HG03095 (cell line): ENCODE results near the gene KRTAP10-11.
"Not testable (repeated sequence)": the region's sequence is repeated elsewhere in the genome, so short reads cannot be mapped to it uniquely, and the experiment has no call there.

Experiments
- ATAC-seq: cut with Tn5 transposase; IDR thresholded peaks from one replicate; pipeline ENCODE4 v1.9.1; 2021; ENCODE audit warnings: moderate library complexity; ENCODE audit not compliant: unreplicated experiment

Gene KRTAP10-11

GRCh38 chr21:44638506-44639330 is 7.5 kb upstream of the KRTAP10-11 start:
- ATAC-seq: not testable (repeated sequence)

- ATAC-seq: no peak
These were observed 6.9 kb upstream of the KRTAP10-11 start for GRCh38 chr21:44639331-44639655.

- ATAC-seq: no peak
These were observed 5.5 kb upstream of the KRTAP10-11 start for GRCh38 chr21:44640761-44641160.

- no peak for ATAC-seq
These were observed 2.4 kb upstream of the KRTAP10-11 start for GRCh38 chr21:44643741-44644310.

- no peak for ATAC-seq
These were observed 1.3 kb upstream of the KRTAP10-11 start for GRCh38 chr21:44644878-44645277.

- ATAC-seq: no peak
These were observed 973 bp downstream of the KRTAP10-11 start for GRCh38 chr21:44647222-44647552.

- ATAC-seq: no peak
These were observed 2.5 kb downstream of the KRTAP10-11 start for GRCh38 chr21:44648557-44649311.

- ATAC-seq: no peak
These were observed 3.4 kb downstream of the KRTAP10-11 start for GRCh38 chr21:44649521-44650100.

GRCh38 chr21:44650265-44650972 is 4.2 kb downstream of the KRTAP10-11 start:
- ATAC-seq: no peak

GRCh38 chr21:44650973-44651675 is 4.9 kb downstream of the KRTAP10-11 start:
- no peak for ATAC-seq

- no peak for ATAC-seq
These were observed 6.9 kb downstream of the KRTAP10-11 start for GRCh38 chr21:44653123-44653522.

- no peak for ATAC-seq
These were observed 7.7 kb downstream of the KRTAP10-11 start for GRCh38 chr21:44653656-44654575.

- ATAC-seq: no peak
These were observed 8.5 kb downstream of the KRTAP10-11 start, which contains the start of gene KRTAP12-4 for GRCh38 chr21:44654576-44655175. KRTAP12-4 (minus strand) TSS chr21:44654659; CDS start chr21:44654614, 45 bp downstream.

GRCh38 chr21:44656868-44657267 is 10.7 kb downstream of the KRTAP10-11 start:
- no peak for ATAC-seq

GRCh38 chr21:44657635-44658540 is 11.7 kb downstream of the KRTAP10-11 start, which contains the start of gene KRTAP12-3:
KRTAP12-3 (plus strand) TSS chr21:44657932; CDS start chr21:44657980, 48 bp downstream.
- ATAC-seq: no peak

GRCh38 chr21:44658541-44658910 is 12.3 kb downstream of the KRTAP10-11 start:
- ATAC-seq: no peak

GRCh38 chr21:44658913-44659595 is 12.8 kb downstream of the KRTAP10-11 start:
- no peak for ATAC-seq
